ENCODE measurements around the gene PRKCA. TPM values are rescaled to one million over a fixed set of nuclear protein-coding genes. Genes with fewer than 3 reads are reported as not detected.

Gene PRKCA
- total and polyA plus RNA-seq, 2 of the 13 experiments (the other 11 are each of a cell fraction or from before 2014, with no cell fraction given) = 18.5 to 21.5 TPM

GRCh38 chr17:66441101-66441661 lies 138.8 kb downstream of the PRKCA start:
- Histone ChIP-seq H3K27ac (ENCODE audit: extremely low read length, insufficient read depth, low read length) (no peak overlapping the region), H3K4me2 (ENCODE audit: low read depth, low read length) (no peak overlapping the region), H3K79me2 (ENCODE audit: insufficient read depth, low read length) (peaks cover 26% of the 10 kb centered on the region), H2AFZ (ENCODE audit: low read length) (no peak overlapping the region), H3K27me3 (ENCODE audit: control insufficient read depth in 1 of 2, insufficient read depth in 2 of 2, low read length in 2 of 2) (no peaks in the 10 kb centered on the region), H3K9ac (ENCODE audit: insufficient read depth, low read depth, low read length) (no peak overlapping the region), H3K4me3 (replicated peaks in 1 of 3; ENCODE audit: insufficient read depth in 1 of 3, low read depth in 2 of 3, low read length in 3 of 3) (no peak overlapping the region), H3K36me3 (replicated peaks in 1 of 2; ENCODE audit: control insufficient read depth in 1 of 2, insufficient read depth in 2 of 2, low read length in 2 of 2) (no peaks in the 10 kb centered on the region), H4K20me1 (ENCODE audit: insufficient read depth, low read length) (no peaks in the 10 kb centered on the region), H3K4me1 (ENCODE audit: insufficient read depth, low read length) (peaks cover 38% of the 10 kb centered on the region), H3K9me3 (ENCODE audit: low read length) (no peaks in the 10 kb centered on the region)
- DNase-seq (ENCODE audit: low spot score) = no peak
- no peak for TF ChIP-seq SALL1 (CRISPR knock-in tag; IDR thresholded peaks at IDR 0.05)
- TF ChIP-seq ZNF780A (CRISPR knock-in tag; IDR thresholded peaks at IDR 0.05) = no peak
- no peak for TF ChIP-seq ZNF7 (CRISPR knock-in tag; IDR thresholded peaks at IDR 0.05)
- TF ChIP-seq, protein P1, sequence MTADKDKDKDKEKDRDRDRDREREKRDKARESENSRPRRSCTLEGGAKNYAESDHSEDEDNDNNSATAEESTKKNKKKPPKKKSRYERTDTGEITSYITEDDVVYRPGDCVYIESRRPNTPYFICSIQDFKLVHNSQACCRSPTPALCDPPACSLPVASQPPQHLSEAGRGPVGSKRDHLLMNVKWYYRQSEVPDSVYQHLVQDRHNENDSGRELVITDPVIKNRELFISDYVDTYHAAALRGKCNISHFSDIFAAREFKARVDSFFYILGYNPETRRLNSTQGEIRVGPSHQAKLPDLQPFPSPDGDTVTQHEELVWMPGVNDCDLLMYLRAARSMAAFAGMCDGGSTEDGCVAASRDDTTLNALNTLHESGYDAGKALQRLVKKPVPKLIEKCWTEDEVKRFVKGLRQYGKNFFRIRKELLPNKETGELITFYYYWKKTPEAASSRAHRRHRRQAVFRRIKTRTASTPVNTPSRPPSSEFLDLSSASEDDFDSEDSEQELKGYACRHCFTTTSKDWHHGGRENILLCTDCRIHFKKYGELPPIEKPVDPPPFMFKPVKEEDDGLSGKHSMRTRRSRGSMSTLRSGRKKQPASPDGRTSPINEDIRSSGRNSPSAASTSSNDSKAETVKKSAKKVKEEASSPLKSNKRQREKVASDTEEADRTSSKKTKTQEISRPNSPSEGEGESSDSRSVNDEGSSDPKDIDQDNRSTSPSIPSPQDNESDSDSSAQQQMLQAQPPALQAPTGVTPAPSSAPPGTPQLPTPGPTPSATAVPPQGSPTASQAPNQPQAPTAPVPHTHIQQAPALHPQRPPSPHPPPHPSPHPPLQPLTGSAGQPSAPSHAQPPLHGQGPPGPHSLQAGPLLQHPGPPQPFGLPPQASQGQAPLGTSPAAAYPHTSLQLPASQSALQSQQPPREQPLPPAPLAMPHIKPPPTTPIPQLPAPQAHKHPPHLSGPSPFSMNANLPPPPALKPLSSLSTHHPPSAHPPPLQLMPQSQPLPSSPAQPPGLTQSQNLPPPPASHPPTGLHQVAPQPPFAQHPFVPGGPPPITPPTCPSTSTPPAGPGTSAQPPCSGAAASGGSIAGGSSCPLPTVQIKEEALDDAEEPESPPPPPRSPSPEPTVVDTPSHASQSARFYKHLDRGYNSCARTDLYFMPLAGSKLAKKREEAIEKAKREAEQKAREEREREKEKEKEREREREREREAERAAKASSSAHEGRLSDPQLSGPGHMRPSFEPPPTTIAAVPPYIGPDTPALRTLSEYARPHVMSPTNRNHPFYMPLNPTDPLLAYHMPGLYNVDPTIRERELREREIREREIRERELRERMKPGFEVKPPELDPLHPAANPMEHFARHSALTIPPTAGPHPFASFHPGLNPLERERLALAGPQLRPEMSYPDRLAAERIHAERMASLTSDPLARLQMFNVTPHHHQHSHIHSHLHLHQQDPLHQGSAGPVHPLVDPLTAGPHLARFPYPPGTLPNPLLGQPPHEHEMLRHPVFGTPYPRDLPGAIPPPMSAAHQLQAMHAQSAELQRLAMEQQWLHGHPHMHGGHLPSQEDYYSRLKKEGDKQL (CRISPR knock-in tag; IDR thresholded peaks at IDR 0.05; ENCODE audit: low read depth) = no peak
- no peak for TF ChIP-seq THYN1 (CRISPR knock-in tag; IDR thresholded peaks at IDR 0.05; ENCODE audit: borderline replicate concordance, low read depth)
- ChIA-PET POLR2A (no interaction called here), CTCF (ENCODE audit: low intra/inter-chr PET ratio, low total read pairs) (interaction anchor here (1.2 kb wide), 1 partner anchor 126 kb away, joined by 3 read pairs; no protein-coding TSS in a partner anchor)
- no peak for FAIRE-seq
- no TSS peak for BruUV-seq (replicated peaks)
- WGBS (ENCODE audit: low lambda C conversion rate) = 94% methylated on average over 11 of the region's 11 CpGs
- ATAC-seq = no peak
- intact Hi-C loops (cut with micrococcal nuclease; ENCODE audit: unreplicated experiment) (no loop called here), in situ Hi-C loops (cut with HindIII; ENCODE audit: extremely low pct_ligation_motif_present, low pct_unique_long_range_greater_than_20kb) (no loop called here)

All from HepG2 (cell line).